ENCODE data around the gene HIVEP2. TPM values are rescaled to one million over a fixed set of nuclear protein-coding genes. Genes with fewer than 3 reads are reported as not detected.

The HIVEP2 gene
- total RNA-seq, 1 donor from 2014 or later = 3.5 TPM

GRCh38 chr6:142911430-142911829 lies 33.5 kb downstream of the HIVEP2 start:
- Mint-ChIP-seq H3K4me3 (no peak overlapping the region), H3K27me3 (ENCODE audit: low read depth) (no peaks in the 10 kb centered on the region), H3K4me1 (peaks cover 17% of the 10 kb centered on the region), H3K27ac (ENCODE audit: unreplicated experiment) (no peak overlapping the region), H3K36me3 (ENCODE audit: low read depth) (peaks cover 2% of the 10 kb centered on the region), H3K9me3 (peaks cover 5% of the 10 kb centered on the region)
- no peak for DNase-seq (ENCODE audit: low read depth, low spot score)
- TF ChIP-seq, protein P1, sequence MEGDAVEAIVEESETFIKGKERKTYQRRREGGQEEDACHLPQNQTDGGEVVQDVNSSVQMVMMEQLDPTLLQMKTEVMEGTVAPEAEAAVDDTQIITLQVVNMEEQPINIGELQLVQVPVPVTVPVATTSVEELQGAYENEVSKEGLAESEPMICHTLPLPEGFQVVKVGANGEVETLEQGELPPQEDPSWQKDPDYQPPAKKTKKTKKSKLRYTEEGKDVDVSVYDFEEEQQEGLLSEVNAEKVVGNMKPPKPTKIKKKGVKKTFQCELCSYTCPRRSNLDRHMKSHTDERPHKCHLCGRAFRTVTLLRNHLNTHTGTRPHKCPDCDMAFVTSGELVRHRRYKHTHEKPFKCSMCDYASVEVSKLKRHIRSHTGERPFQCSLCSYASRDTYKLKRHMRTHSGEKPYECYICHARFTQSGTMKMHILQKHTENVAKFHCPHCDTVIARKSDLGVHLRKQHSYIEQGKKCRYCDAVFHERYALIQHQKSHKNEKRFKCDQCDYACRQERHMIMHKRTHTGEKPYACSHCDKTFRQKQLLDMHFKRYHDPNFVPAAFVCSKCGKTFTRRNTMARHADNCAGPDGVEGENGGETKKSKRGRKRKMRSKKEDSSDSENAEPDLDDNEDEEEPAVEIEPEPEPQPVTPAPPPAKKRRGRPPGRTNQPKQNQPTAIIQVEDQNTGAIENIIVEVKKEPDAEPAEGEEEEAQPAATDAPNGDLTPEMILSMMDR (conservative IDR thresholded peaks at IDR 0.05) = no peak

DNA sequence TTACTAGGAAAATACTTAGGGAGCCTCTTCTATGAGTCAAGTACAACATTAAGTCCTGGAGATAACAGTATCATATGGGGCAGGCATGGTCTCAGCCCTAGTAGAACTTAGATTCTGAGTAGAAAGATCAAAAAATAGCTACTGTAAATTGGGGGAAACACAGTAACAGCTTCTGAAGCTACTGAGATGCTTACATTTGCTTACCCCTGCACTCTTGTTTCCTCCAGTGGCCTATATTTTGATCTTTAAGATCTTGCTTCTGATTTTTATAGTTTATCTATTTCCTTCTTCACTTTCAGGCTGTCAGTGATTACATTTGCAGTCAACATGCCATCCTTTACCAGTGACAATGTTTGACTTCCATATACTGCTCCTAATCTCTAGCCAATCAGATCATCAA lies 35.3 kb downstream of the HIVEP2 start:
- peaks cover 11% of the 10 kb centered on the region for H3K4me1 Mint-ChIP-seq
- peaks cover 2% of the 10 kb centered on the region for H3K36me3 Mint-ChIP-seq (ENCODE audit: low read depth)
- H3K9me3 Mint-ChIP-seq = peaks cover 5% of the 10 kb centered on the region
- no peak for DNase-seq (ENCODE audit: low read depth, low spot score)
- H3K4me3 Mint-ChIP-seq = no peak overlapping the region
- TF ChIP-seq, protein P1 (conservative IDR thresholded peaks at IDR 0.05) = no peak
- H3K27me3 Mint-ChIP-seq (ENCODE audit: low read depth) = no peaks in the 10 kb centered on the region
- no peak overlapping the region for H3K27ac Mint-ChIP-seq (ENCODE audit: unreplicated experiment)

DNA sequence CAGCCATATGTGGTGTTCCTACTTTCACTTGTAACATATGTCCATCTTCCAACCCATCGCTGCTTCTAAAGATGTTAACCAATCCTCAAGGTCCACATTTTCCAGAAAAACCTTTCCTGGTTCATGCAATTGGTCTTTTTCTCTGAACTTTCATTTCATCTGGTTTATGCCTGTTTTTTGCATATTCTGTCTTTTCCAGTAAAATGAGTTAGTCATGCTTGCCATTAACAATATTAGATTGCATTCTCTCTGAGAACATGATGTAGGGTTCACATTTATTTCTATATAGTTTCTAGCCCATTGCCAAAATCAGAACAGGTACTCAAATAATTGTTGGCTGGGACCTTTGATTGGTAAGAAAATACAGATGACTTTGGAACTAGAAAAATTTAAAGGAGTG lies 36.7 kb downstream of the HIVEP2 start:
- TF ChIP-seq, protein P1 (conservative IDR thresholded peaks at IDR 0.05) = no peak
- H3K27me3 Mint-ChIP-seq (ENCODE audit: low read depth) = no peaks in the 10 kb centered on the region
- H3K9me3 Mint-ChIP-seq = peaks cover 5% of the 10 kb centered on the region
- H3K36me3 Mint-ChIP-seq (ENCODE audit: low read depth) = peaks cover 2% of the 10 kb centered on the region
- peaks cover 11% of the 10 kb centered on the region for H3K4me1 Mint-ChIP-seq
- no peak for DNase-seq (ENCODE audit: low read depth, low spot score)
- H3K4me3 Mint-ChIP-seq = no peak overlapping the region
- H3K27ac Mint-ChIP-seq (ENCODE audit: unreplicated experiment) = no peak overlapping the region

- no peaks in the 10 kb centered on the region for H3K27me3 Mint-ChIP-seq (ENCODE audit: low read depth)
- no peak for DNase-seq (ENCODE audit: low read depth, low spot score)
- TF ChIP-seq, protein P1 (conservative IDR thresholded peaks at IDR 0.05) = no peak
- H3K4me1 Mint-ChIP-seq = peaks cover 14% of the 10 kb centered on the region
- peaks cover 2% of the 10 kb centered on the region for H3K36me3 Mint-ChIP-seq (ENCODE audit: low read depth)
- H3K27ac Mint-ChIP-seq (ENCODE audit: unreplicated experiment) = no peak overlapping the region
- H3K4me3 Mint-ChIP-seq = no peak overlapping the region
- H3K9me3 Mint-ChIP-seq = peaks cover 5% of the 10 kb centered on the region
These were observed 37.4 kb downstream of the HIVEP2 start for GRCh38 chr6:142907544-142907943.

- DNase-seq (ENCODE audit: low read depth, low spot score) = no peak
- Mint-ChIP-seq H3K4me3 (no peak overlapping the region), H3K9me3 (peaks cover 5% of the 10 kb centered on the region), H3K27me3 (ENCODE audit: low read depth) (no peaks in the 10 kb centered on the region), H3K4me1 (peaks cover 19% of the 10 kb centered on the region), H3K36me3 (ENCODE audit: low read depth) (no peaks in the 10 kb centered on the region), H3K27ac (ENCODE audit: unreplicated experiment) (no peak overlapping the region)
- TF ChIP-seq, protein P1 (conservative IDR thresholded peaks at IDR 0.05) = no peak
These were observed 38.0 kb downstream of the HIVEP2 start for GRCh38 chr6:142906945-142907470.
